Tibial nerve (tissue), 4 donors: Measurements from ENCODE around the gene CCNG1. TPM values are rescaled to one million over a fixed set of nuclear protein-coding genes. Genes with fewer than 3 reads are reported as not detected.

ENCODE experiments used
- DNase-seq, 2 donors: peaks; one replicate each; pipeline ENCODE4 v3.0.0-alpha.2; 2019; ENCODE audit warnings: low spot score in 2 of 2
- H3K27ac ChIP-seq, 4 donors: fragments of 200-600 bp; sonication (generic) in 3 of 4; one replicate each; pipeline ENCODE4 v1.5.1; 2017 to 2019; ENCODE audit warnings: mild to moderate bottlenecking in 1 of 4
- H3K27me3 ChIP-seq, 2 donors: fragments of 200-600 bp; sonication (generic) in 1 of 2; one replicate each; pipeline versions ENCODE4 v1.5.1 to v1.6.0; 2017 to 2019
- H3K36me3 ChIP-seq, 3 donors: fragments of 200-600 bp; sonication (generic); one replicate each; pipeline ENCODE4 v1.5.1; 2018 to 2019
- H3K4me1 ChIP-seq, 4 donors: fragments of 200-600 bp; sonication (generic) in 3 of 4; one replicate each; pipeline ENCODE4 v1.5.1; 2017 to 2019
- H3K4me3 ChIP-seq, 4 donors: fragments of 200-600 bp; sonication (generic) in 3 of 4; one replicate each; pipeline ENCODE4 v1.5.1; 2017 to 2019; ENCODE audit warnings: mild to moderate bottlenecking in 1 of 4, moderate library complexity in 1 of 4
- H3K9me3 ChIP-seq, 4 donors: fragments of 200-600 bp; sonication (generic) in 3 of 4; one replicate each; pipeline ENCODE4 v1.5.1; 2017 to 2019
- EP300 ChIP-seq, 2 donors: sonication (generic); formaldehyde crosslinking; IDR thresholded peaks; one replicate each; pipeline ENCODE4 v1.6.1; 2017; ENCODE audit warnings: antibody characterized with exemption in 2 of 2, mild to moderate bottlenecking in 1 of 2
- POLR2A ChIP-seq, 2 donors: fragments of 450-650 bp; IDR thresholded peaks; one replicate each; pipeline ENCODE4 v1.6.1; 2017; ENCODE audit warnings: antibody characterized with exemption in 2 of 2, mild to moderate bottlenecking in 2 of 2, moderate library complexity in 2 of 2
- WGBS, 2 donors: methylation state at CpG; one replicate each; pipeline ENCODE4 v1.1.5; 2018; 5-methylcytosine and 5-hydroxymethylcytosine counted together
- total RNA-seq, 4 donors: library from RNA; depleted of rRNA; stranded (reverse); fragments of >200 nt; gene quantifications; one replicate each; pipeline ENCODE4 v1.1.0, GENCODE V29; 2016
- TF ChIP-seq, protein P1 (sequence below), 5 experiments: fragments of 200-600 bp in 3 of 5; fragments of 450-650 bp in 2 of 5; sonication (generic) in 3 of 5; IDR thresholded peaks; one replicate each; pipeline ENCODE4 v1.5.1; 2016 to 2019; ENCODE audit warnings: antibody characterized with exemption in 5 of 5, mild to moderate bottlenecking in 3 of 5, moderate library complexity in 2 of 5

Gene CCNG1
- total RNA-seq, 4 donors from 2014 or later, result 103 to 146 (median 113) TPM

DNA sequence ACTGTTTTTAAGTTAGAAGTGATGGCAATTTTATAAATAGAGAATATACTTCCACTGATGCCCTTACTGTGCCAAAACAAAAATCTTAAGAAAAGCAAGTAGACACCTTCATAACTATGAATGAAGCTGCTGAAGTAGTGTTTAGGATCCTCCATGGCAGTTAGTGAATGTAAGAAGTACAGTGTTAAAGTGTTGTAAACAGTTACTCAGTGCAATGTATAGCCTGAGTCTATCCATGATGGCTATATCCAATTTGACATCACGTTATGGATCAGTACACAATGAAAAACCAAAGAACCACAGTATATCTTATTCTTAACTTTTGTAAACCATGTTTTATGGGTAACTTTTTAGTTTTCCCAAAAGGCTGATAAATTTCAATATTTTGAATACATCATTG lies 7.1 kb downstream of the CCNG1 start:
- Histone ChIP-seq H3K4me1 (peaks cover 0 to 16% (median 8%) of the 10 kb centered on the region in 4 donors), H3K27me3 (no peaks in the 10 kb centered on the region), H3K4me3 (no peak overlapping the region), H3K9me3 (no peaks in the 10 kb centered on the region), H3K27ac (no peak overlapping the region), H3K36me3 (peaks cover 0 to 84% (median 5%) of the 10 kb centered on the region in 3 donors)
- no peak for TF ChIP-seq EP300 (IDR thresholded peaks at IDR 0.05)
- TF ChIP-seq POLR2A (IDR thresholded peaks at IDR 0.05), result no peak
- TF ChIP-seq, protein P1, sequence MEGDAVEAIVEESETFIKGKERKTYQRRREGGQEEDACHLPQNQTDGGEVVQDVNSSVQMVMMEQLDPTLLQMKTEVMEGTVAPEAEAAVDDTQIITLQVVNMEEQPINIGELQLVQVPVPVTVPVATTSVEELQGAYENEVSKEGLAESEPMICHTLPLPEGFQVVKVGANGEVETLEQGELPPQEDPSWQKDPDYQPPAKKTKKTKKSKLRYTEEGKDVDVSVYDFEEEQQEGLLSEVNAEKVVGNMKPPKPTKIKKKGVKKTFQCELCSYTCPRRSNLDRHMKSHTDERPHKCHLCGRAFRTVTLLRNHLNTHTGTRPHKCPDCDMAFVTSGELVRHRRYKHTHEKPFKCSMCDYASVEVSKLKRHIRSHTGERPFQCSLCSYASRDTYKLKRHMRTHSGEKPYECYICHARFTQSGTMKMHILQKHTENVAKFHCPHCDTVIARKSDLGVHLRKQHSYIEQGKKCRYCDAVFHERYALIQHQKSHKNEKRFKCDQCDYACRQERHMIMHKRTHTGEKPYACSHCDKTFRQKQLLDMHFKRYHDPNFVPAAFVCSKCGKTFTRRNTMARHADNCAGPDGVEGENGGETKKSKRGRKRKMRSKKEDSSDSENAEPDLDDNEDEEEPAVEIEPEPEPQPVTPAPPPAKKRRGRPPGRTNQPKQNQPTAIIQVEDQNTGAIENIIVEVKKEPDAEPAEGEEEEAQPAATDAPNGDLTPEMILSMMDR (IDR thresholded peaks at IDR 0.05), result no peak
- no peak for DNase-seq
- 75 to 88% methylated on average over 1 of the region's 1 CpG for WGBS, 2 donors

DNA sequence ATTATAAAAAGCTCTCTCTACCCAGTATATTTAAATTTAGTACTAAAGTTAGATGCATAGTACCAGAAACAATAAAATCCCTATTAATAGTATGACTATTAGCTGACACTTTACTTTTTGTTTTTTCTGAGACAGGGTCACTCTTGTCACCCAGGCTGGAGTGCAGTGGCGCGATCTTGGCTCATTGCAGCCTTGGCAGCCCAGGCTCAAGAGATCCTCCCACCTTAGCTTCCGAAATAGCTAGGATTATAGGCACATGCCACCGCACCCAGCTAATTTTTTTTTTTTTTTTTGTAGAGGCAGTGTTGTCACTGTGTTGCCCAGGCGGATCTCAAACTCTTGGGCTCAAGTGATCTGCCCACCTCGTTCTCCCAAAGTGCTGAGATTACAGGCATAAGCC lies 8.0 kb downstream of the CCNG1 start:
- peaks cover 0 to 92% (median 5%) of the 10 kb centered on the region in 3 donors for H3K36me3 ChIP-seq
- H3K4me3 ChIP-seq, result no peak overlapping the region
- no peak overlapping the region for H3K27ac ChIP-seq
- no peaks in the 10 kb centered on the region for H3K27me3 ChIP-seq
- no peaks in the 10 kb centered on the region for H3K9me3 ChIP-seq
- no peak for TF ChIP-seq EP300 (IDR thresholded peaks at IDR 0.05)
- TF ChIP-seq, protein P1 (IDR thresholded peaks at IDR 0.05), result no peak
- no peak for TF ChIP-seq POLR2A (IDR thresholded peaks at IDR 0.05)
- 94 to 96% methylated on average over 6 of the region's 6 CpGs for WGBS, 2 donors
- DNase-seq, result no peak
- H3K4me1 ChIP-seq, result peaks cover 0 to 8% (median 3%) of the 10 kb centered on the region in 4 donors

GRCh38 chr5:163447191-163447590 lies 9.8 kb downstream of the CCNG1 start:
- no peaks in the 10 kb centered on the region for H3K9me3 ChIP-seq
- TF ChIP-seq POLR2A (IDR thresholded peaks at IDR 0.05) (no peak), EP300 (IDR thresholded peaks at IDR 0.05) (no peak)
- TF ChIP-seq, protein P1 (IDR thresholded peaks at IDR 0.05), result no peak
- H3K36me3 ChIP-seq, result peaks cover 0 to 98% (median 2%) of the 10 kb centered on the region in 3 donors

DNA sequence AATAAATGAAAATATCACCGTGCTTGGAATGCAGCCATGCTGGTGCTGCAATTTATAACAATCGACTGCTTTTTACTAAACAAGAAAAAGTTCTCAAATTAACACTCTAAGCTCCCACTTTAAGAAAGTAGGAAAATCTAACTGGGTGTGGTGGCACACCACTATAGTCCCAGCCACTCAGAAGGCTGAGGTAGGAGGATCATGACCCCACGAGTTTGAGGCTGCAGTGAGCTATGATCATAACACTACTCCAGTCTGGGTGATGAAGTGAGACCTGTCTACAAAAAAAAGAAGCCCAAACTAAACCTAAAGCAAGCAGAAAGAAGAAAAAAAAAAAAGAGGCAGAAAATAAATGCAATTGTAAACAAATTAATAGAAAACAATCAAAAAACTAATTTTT lies 10.5 kb downstream of the CCNG1 start:
- no peaks in the 10 kb centered on the region for H3K4me1 ChIP-seq
- H3K4me3 ChIP-seq, result no peak overlapping the region
- no peaks in the 10 kb centered on the region for H3K9me3 ChIP-seq
- DNase-seq, result no peak
- H3K27ac ChIP-seq, result no peak overlapping the region
- no peak for TF ChIP-seq POLR2A (IDR thresholded peaks at IDR 0.05)
- TF ChIP-seq, protein P1 (IDR thresholded peaks at IDR 0.05), result no peak
- no peak for TF ChIP-seq EP300 (IDR thresholded peaks at IDR 0.05)
- 73 to 78% methylated on average over 3 of the region's 3 CpGs for WGBS, 2 donors
- H3K36me3 ChIP-seq, result peaks cover 0 to 98% (median 0%) of the 10 kb centered on the region in 3 donors
- no peaks in the 10 kb centered on the region for H3K27me3 ChIP-seq

More at GRCh38 chr5:163447191-163447590, 9.8 kb downstream of the CCNG1 start:
- Histone ChIP-seq H3K4me1 (no peaks in the 10 kb centered on the region), H3K4me3 (no peak overlapping the region), H3K27ac (no peak overlapping the region), H3K27me3 (no peaks in the 10 kb centered on the region)
- no peak for DNase-seq

GRCh38 chr5:163448491-163448890 lies 11.1 kb downstream of the CCNG1 start:
- no peak overlapping the region for H3K27ac ChIP-seq
- H3K27me3 ChIP-seq, result no peaks in the 10 kb centered on the region
- no peaks in the 10 kb centered on the region for H3K9me3 ChIP-seq
- H3K4me1 ChIP-seq, result peaks cover 0 to under 1% (median 0%) of the 10 kb centered on the region in 4 donors
- no peak for TF ChIP-seq EP300 (IDR thresholded peaks at IDR 0.05)
- TF ChIP-seq, protein P1 (IDR thresholded peaks at IDR 0.05), result no peak
- TF ChIP-seq POLR2A (IDR thresholded peaks at IDR 0.05), result no peak
- no peak overlapping the region for H3K4me3 ChIP-seq
- DNase-seq, result no peak
- H3K36me3 ChIP-seq, result peaks cover 0 to 98% (median 0%) of the 10 kb centered on the region in 3 donors
